ENCODE measurements around the gene FGD6. TPM values are rescaled to one million over a fixed set of nuclear protein-coding genes. Genes with fewer than 3 reads are reported as not detected.

Gene FGD6
- total RNA-seq, 1 experiment from 2014 or later, result 18.2 TPM

GRCh38 chr12:95228617-95229016 lies 11.3 kb upstream of the FGD6 start:
- H3K27ac ChIP-seq (ENCODE audit: low read depth, low read length), result no peak overlapping the region
- ChIA-PET POLR2A (no interaction called here), CTCF (interaction anchor here (1.1 kb wide), 1 partner anchor 11 kb away, joined by 3 read pairs; the partner anchor contains the start of gene VEZT), RAD21 (ENCODE audit: low non-redundant PET in 1 of 2, low total read pairs in 2 of 2, uncharacterized antibody in 2 of 2, unreplicated experiment in 2 of 2) (no interaction called here)
- H4K20me1 ChIP-seq (ENCODE audit: insufficient read depth), result no peaks in the 10 kb centered on the region
- BruUV-seq (replicated peaks), result no TSS peak
- H3K4me3 ChIP-seq (replicated peaks in 1 of 2; ENCODE audit: low read depth in 1 of 2, low read length in 2 of 2), result no peak overlapping the region
- no peak for DNase-seq (ENCODE audit: low read depth, low spot score)
- no peak overlapping the region for H2AFZ ChIP-seq (ENCODE audit: low read depth, low read length, poor library complexity, severe bottlenecking)
- H3K4me1 ChIP-seq (ENCODE audit: control insufficient read depth in 1 of 2, insufficient read depth in 2 of 2, low read length in 2 of 2), result peaks cover 3 to 16% of the 10 kb centered on the region in 2 experiments; a peak in 3 of 4 replicates
- peaks cover 96% of the 10 kb centered on the region for H3K79me2 ChIP-seq (ENCODE audit: insufficient read depth, low read length)
- ATAC-seq, result no peak
- H3K4me2 ChIP-seq (ENCODE audit: low read length), result no peak overlapping the region
- no peak for TF ChIP-seq MAX (IDR thresholded peaks at IDR 0.05)
- TF ChIP-seq YY1 (IDR thresholded peaks at IDR 0.05; ENCODE audit: extremely low read depth, insufficient replicate concordance, low read depth, low read length), result no peak
- TF ChIP-seq, protein P1, sequence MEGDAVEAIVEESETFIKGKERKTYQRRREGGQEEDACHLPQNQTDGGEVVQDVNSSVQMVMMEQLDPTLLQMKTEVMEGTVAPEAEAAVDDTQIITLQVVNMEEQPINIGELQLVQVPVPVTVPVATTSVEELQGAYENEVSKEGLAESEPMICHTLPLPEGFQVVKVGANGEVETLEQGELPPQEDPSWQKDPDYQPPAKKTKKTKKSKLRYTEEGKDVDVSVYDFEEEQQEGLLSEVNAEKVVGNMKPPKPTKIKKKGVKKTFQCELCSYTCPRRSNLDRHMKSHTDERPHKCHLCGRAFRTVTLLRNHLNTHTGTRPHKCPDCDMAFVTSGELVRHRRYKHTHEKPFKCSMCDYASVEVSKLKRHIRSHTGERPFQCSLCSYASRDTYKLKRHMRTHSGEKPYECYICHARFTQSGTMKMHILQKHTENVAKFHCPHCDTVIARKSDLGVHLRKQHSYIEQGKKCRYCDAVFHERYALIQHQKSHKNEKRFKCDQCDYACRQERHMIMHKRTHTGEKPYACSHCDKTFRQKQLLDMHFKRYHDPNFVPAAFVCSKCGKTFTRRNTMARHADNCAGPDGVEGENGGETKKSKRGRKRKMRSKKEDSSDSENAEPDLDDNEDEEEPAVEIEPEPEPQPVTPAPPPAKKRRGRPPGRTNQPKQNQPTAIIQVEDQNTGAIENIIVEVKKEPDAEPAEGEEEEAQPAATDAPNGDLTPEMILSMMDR (IDR thresholded peaks at IDR 0.05 in 2 of 3, conservative IDR thresholded peaks at IDR 0.05 in 1 of 3; ENCODE audit: borderline replicate concordance in 1 of 3, insufficient read depth in 1 of 3, low read depth in 2 of 3, low read length in 2 of 3), result no peak
- no peak for TF ChIP-seq POLR2AphosphoS5 (IDR thresholded peaks at IDR 0.05; ENCODE audit: low read depth, low read length)
- TF ChIP-seq FOSL1 (IDR thresholded peaks at IDR 0.05; ENCODE audit: low read depth), result no peak
- no peak for TF ChIP-seq REST (IDR thresholded peaks at IDR 0.05; ENCODE audit: low read depth)
- no peak for TF ChIP-seq SP1 (IDR thresholded peaks at IDR 0.05; ENCODE audit: low read depth)
- TF ChIP-seq ZFX (IDR thresholded peaks at IDR 0.05), result no peak
- no peak for TF ChIP-seq RAD21 (IDR thresholded peaks at IDR 0.05; ENCODE audit: low read depth)
- no peak for TF ChIP-seq EZH2phosphoT487 (IDR thresholded peaks at IDR 0.05; ENCODE audit: borderline replicate concordance)
- TF ChIP-seq EZH2 (IDR thresholded peaks at IDR 0.05), result no peak
- no peak for TF ChIP-seq EGR1 (IDR thresholded peaks at IDR 0.05; ENCODE audit: low read depth)
- TF ChIP-seq JUND (IDR thresholded peaks at IDR 0.05), result no peak
- TF ChIP-seq POLR2A (IDR thresholded peaks at IDR 0.05; ENCODE audit: borderline replicate concordance, extremely low read depth, insufficient read depth, insufficient read length), result no peak
- no peaks in the 10 kb centered on the region for H3K27me3 ChIP-seq (ENCODE audit: insufficient read depth, low read length)
- no peaks in the 10 kb centered on the region for H3K9me2 ChIP-seq (ENCODE audit: insufficient read depth)
- intact Hi-C loops (cut with micrococcal nuclease), result no loop called here
- H3K36me3 ChIP-seq (ENCODE audit: control insufficient read depth in 1 of 2, insufficient read depth in 2 of 2, low read length in 2 of 2), result peaks cover 0 to 14% of the 10 kb centered on the region in 2 experiments; a peak in 1 of 4 replicates
- H3K9me3 ChIP-seq (ENCODE audit: control insufficient read depth in 1 of 2, insufficient read depth in 1 of 2, low read depth in 1 of 2, low read length in 2 of 2), result no peaks in the 10 kb centered on the region
- H3K9ac ChIP-seq (ENCODE audit: low read length), result no peak overlapping the region
